Keratinocyte (primary cell): ENCODE data around the gene MALL. TPM values are rescaled to one million over a fixed set of nuclear protein-coding genes. Genes with fewer than 3 reads are reported as not detected.

Experiments used
- DNase-seq: peaks from one replicate; pipeline ENCODE4 v3.0.0-alpha.2; 2011; ENCODE audit warnings: low read depth, missing footprints, low spot score
- FAIRE-seq: peaks from 2 replicates; lab custom pipeline; 2011; peaks lifted over from hg19 to GRCh38; lab: Jason Lieb, UNC
- H2AFZ ChIP-seq: 2 replicates; pipeline ENCODE4 v1.6.0; 2012; ENCODE audit warnings: low read length, control low read depth, inconsistent platforms; ENCODE audit not compliant: control insufficient read depth
- H3K27ac ChIP-seq: 2 replicates; pipeline ENCODE4 v1.5.1; 2011; ENCODE audit warnings: low read length; ENCODE audit not compliant: control insufficient read depth, insufficient read depth
- H3K27me3 ChIP-seq: 3 replicates; pipeline ENCODE4 v1.6.0; 2011; ENCODE audit warnings: low read length; ENCODE audit not compliant: control insufficient read depth, insufficient read depth; ENCODE audit errors: extremely low read depth
- H3K36me3 ChIP-seq, 2 experiments: 2 replicates in 1 of 2; 3 replicates in 1 of 2; pipeline ENCODE4 v1.5.1; 2011; ENCODE audit warnings: low read length in 2 of 2, mild to moderate bottlenecking in 1 of 2; ENCODE audit not compliant: control insufficient read depth in 2 of 2, insufficient read depth in 2 of 2; ENCODE audit errors: extremely low read depth in 1 of 2
- H3K4me1 ChIP-seq: 3 replicates; pipeline ENCODE4 v1.5.1; 2011; ENCODE audit warnings: low read length; ENCODE audit not compliant: control insufficient read depth, insufficient read depth; ENCODE audit errors: extremely low read depth
- H3K4me2 ChIP-seq: 3 replicates; pipeline ENCODE4 v1.6.0; 2011; ENCODE audit warnings: low read depth, low read length; ENCODE audit not compliant: control insufficient read depth, insufficient read depth; ENCODE audit errors: extremely low read depth
- H3K4me3 ChIP-seq, 3 experiments: fragments of 200-600 bp in 1 of 3; sonication (generic) in 1 of 3; 2 replicates in 2 of 3; 3 replicates in 1 of 3; pipeline ENCODE4 v1.5.1; 2011 to 2016; ENCODE audit warnings: low read length in 3 of 3, mild to moderate bottlenecking in 3 of 3, control low read depth in 2 of 3, inconsistent platforms in 1 of 3, low read depth in 1 of 3, mixed read lengths in 1 of 3, mixed run types in 1 of 3, moderate library complexity in 1 of 3; ENCODE audit not compliant: control insufficient read depth in 2 of 3, insufficient read depth in 2 of 3; ENCODE audit errors: extremely low read depth in 1 of 3
- H3K79me2 ChIP-seq: 2 replicates; pipeline ENCODE4 v1.6.0; 2012; ENCODE audit warnings: low read length; ENCODE audit not compliant: control insufficient read depth, insufficient read depth
- H3K9ac ChIP-seq: 3 replicates; pipeline ENCODE4 v1.6.0; 2011; ENCODE audit warnings: low read length; ENCODE audit not compliant: control insufficient read depth, insufficient read depth; ENCODE audit errors: extremely low read depth
- H3K9me1 ChIP-seq: 3 replicates; pipeline ENCODE4 v1.6.0; 2011; ENCODE audit warnings: low read length; ENCODE audit not compliant: control insufficient read depth, insufficient read depth; ENCODE audit errors: extremely low read depth
- H3K9me3 ChIP-seq: 2 replicates; pipeline ENCODE4 v1.5.1; 2012; ENCODE audit warnings: low read depth, low read length; ENCODE audit not compliant: control insufficient read depth
- H4K20me1 ChIP-seq: 3 replicates; pipeline ENCODE4 v1.6.0; 2011; ENCODE audit warnings: low read length; ENCODE audit not compliant: control insufficient read depth, insufficient read depth; ENCODE audit errors: extremely low read depth
- CTCF ChIP-seq, 3 experiments: IDR thresholded peaks in 1 of 3; conservative IDR thresholded peaks in 1 of 3; optimal IDR thresholded peaks in 1 of 3; 2 replicates in 2 of 3; 3 replicates in 1 of 3; pipeline versions ENCODE3 to v1.5.1; 2011; ENCODE audit warnings: low read length in 3 of 3, mild to moderate bottlenecking in 3 of 3, moderate library complexity in 2 of 3, control low read depth in 1 of 3, inconsistent platforms in 1 of 3; ENCODE audit not compliant: insufficient read depth in 2 of 3; ENCODE audit errors: extremely low read depth in 1 of 3
- EZH2 ChIP-seq: IDR thresholded peaks from one replicate; pipeline ENCODE4 v1.6.1; 2012; ENCODE audit warnings: inconsistent platforms, mild to moderate bottlenecking, low read length, moderate library complexity
- dilution Hi-C: fragments of 300-500 bp; cut with MboI; formaldehyde crosslinking; loops from one replicate; pipeline ENCODE4 v1.7.0; 2020; ENCODE audit warnings: low sequenced_read_pairs; ENCODE audit not compliant: extremely low pct_ligation_motif_present
- polyA plus RNA-seq, 5 experiments: library from polyadenylated mRNA; depleted of rRNA in 3 of 5; stranded (reverse) in 3 of 5; stranded (forward) in 1 of 5; unstranded in 1 of 5; fragments of >200 nt; gene quantifications; 1 replicate in 1 of 5; 2 replicates in 3 of 5; 3 replicates in 1 of 5; pipeline versions ENCODE4 v1.2.1 to v1.2.3, GENCODE V29; 2011 to 2012; ENCODE audit warnings: missing spikeins in 2 of 5, low read depth in 1 of 5, low replicate concordance in 1 of 5

MALL gene
- polyA plus RNA-seq, 1 donor (not counting 4 experiments of a cell fraction or from before 2014, with no cell fraction given): 29.0 TPM

DNA sequence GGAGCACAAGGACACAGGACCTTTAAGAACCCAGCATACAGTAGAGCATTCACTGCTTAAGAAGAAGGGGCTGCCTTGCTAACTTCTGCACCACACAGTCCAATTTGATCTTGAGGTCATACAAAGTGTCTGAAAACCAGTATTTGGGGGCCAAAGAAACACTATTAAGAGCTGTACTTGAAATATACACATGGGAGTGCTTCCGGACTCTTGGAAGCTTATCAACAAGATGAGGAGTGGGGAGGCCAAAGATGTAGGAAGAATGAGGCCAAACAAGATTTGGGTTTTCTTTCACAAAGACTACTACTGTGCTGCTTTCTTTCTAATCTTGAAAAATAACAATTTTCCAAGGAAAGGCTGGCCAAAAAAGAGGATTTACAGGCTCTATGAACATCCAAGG is 24.8 kb upstream of the MALL start:
- Histone ChIP-seq H3K4me1 (no peaks in the 10 kb centered on the region), H3K4me3 (no peak overlapping the region), H3K9me3 (no peaks in the 10 kb centered on the region), H4K20me1 (no peaks in the 10 kb centered on the region), H3K27ac (no peak overlapping the region), H3K27me3 (no peaks in the 10 kb centered on the region), H2AFZ (no peak overlapping the region), H3K79me2 (no peaks in the 10 kb centered on the region), H3K9ac (no peak overlapping the region), H3K4me2 (no peak overlapping the region), H3K9me1 (no peaks in the 10 kb centered on the region), H3K36me3 (no peaks in the 10 kb centered on the region)
- DNase-seq: no peak
- FAIRE-seq: no peak
- no peak for TF ChIP-seq EZH2
- no peak for TF ChIP-seq CTCF (optimal IDR thresholded peaks at IDR 0.05 in 1 of 3, IDR thresholded peaks at IDR 0.05 in 1 of 3, conservative IDR thresholded peaks at IDR 0.05 in 1 of 3; ENCODE audit: extremely low read depth in 1 of 3, insufficient read depth in 2 of 3, low read length in 3 of 3)
- dilution Hi-C loops: no loop called here

- dilution Hi-C loops: no loop called here
- H3K9ac ChIP-seq: no peak overlapping the region
- no peak overlapping the region for H3K4me2 ChIP-seq
- no peaks in the 10 kb centered on the region for H3K79me2 ChIP-seq
- H3K36me3 ChIP-seq: no peaks in the 10 kb centered on the region
- DNase-seq (no peak), FAIRE-seq (no peak)
- H2AFZ ChIP-seq: no peak overlapping the region
- no peaks in the 10 kb centered on the region for H3K27me3 ChIP-seq
- H3K4me3 ChIP-seq: no peak overlapping the region
- no peak overlapping the region for H3K27ac ChIP-seq
- no peaks in the 10 kb centered on the region for H3K9me3 ChIP-seq
- peaks cover 5% of the 10 kb centered on the region for H3K4me1 ChIP-seq
- H3K9me1 ChIP-seq: no peaks in the 10 kb centered on the region
- TF ChIP-seq EZH2: no peak
- no peak for TF ChIP-seq CTCF (optimal IDR thresholded peaks at IDR 0.05 in 1 of 3, IDR thresholded peaks at IDR 0.05 in 1 of 3, conservative IDR thresholded peaks at IDR 0.05 in 1 of 3; ENCODE audit: extremely low read depth in 1 of 3, insufficient read depth in 2 of 3, low read length in 3 of 3)
- no peaks in the 10 kb centered on the region for H4K20me1 ChIP-seq
Observed at GRCh38 chr2:110134025-110134424, 18.4 kb upstream of the MALL start.
